GM19324 (cell line): ENCODE results near the gene GPC5.
"Not testable (repeated sequence)": the region's sequence is repeated elsewhere in the genome, so short reads cannot be mapped to it uniquely, and the experiment has no call there.

Experiments used
- ATAC-seq: cut with Tn5 transposase; IDR thresholded peaks from one replicate; pipeline ENCODE4 v1.9.1; 2021; ENCODE audit warnings: mild to moderate bottlenecking, moderate library complexity; ENCODE audit not compliant: unreplicated experiment, low FRiP score

GPC5 gene

GRCh38 chr13:92658293-92658692 is 1259.9 kb downstream of the GPC5 start:
- no peak for ATAC-seq

DNA sequence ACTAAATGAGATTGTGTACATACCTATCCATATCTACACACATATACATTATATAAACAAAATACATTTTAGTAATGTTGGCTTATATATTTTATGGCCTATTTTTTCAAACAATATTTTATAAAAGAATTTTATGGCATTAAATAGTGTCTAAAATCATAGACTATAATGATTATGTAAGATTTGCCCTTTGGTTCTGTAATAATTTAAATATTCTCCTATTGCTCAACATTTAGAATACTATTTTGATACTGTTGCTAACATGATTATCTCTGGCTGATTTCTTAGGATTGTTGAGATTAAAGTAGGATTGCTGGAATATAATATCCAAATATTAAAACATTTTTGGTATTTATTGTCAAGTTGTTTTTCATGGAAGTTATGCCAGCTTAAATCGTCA is 1263.0 kb downstream of the GPC5 start:
- no peak for ATAC-seq

GRCh38 chr13:92668157-92668556 is 1269.7 kb downstream of the GPC5 start:
- no peak for ATAC-seq

- ATAC-seq: no peak
These were observed 1271.7 kb downstream of the GPC5 start for GRCh38 chr13:92670096-92670495.

DNA sequence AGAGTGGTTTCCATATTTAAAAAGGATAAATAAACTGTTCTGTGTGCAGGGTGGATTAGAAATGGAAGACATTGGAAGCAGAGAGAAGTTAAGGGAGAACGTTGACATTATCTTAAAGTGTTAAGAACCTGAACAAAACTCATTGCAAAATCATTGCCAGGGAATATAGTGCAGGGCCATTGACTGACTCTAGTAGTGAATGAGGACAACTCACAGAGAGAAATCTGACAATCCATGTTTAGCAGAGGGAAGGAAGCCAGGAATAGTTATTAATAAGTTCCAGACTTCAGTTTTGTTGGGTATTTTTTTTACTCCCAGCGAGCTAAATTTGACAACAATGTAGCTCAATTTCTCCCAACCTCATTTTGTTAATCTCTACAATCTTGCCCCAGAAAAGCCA is 1273.4 kb downstream of the GPC5 start:
- no peak for ATAC-seq

DNA sequence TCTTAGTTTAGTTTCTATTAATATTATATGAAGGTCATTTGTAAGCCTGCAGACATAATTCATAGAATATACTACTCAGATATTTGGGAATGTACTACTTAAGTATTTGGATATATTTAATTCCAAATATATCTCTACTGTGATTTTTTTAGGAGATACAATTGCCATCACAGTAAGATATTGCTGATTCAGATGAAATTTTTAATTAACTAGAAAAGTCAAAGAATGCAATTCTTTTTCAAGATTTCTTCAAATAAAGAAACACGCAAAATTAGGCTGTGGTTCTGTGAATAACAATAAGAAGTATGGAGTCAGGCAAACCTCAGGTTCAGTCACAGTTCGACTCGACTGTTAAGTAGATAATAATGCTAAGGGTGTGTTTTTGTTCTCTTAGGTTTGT is 1277.8 kb downstream of the GPC5 start:
- no peak for ATAC-seq

DNA sequence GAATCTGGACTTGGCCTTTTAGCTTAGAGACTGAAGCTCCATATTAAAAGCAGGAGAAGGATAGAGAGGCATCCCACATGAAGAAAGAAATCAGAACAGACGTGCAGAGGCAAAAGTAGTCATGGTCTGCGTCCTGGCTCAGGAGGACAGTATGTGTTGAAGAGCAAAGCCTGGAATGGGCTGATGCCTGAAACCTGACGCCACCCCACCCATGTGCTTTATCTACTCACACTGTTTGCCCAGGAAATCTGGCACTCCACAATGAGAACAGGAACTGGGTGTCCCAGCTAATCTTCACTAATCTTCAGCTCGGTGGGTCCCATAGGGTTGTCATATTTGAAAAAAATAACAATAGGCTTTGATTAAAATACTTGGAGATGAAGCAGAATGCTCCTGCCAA is 1279.2 kb downstream of the GPC5 start:
- ATAC-seq: no peak

- ATAC-seq: no peak
These were observed 1281.2 kb downstream of the GPC5 start for GRCh38 chr13:92679602-92680001.

DNA sequence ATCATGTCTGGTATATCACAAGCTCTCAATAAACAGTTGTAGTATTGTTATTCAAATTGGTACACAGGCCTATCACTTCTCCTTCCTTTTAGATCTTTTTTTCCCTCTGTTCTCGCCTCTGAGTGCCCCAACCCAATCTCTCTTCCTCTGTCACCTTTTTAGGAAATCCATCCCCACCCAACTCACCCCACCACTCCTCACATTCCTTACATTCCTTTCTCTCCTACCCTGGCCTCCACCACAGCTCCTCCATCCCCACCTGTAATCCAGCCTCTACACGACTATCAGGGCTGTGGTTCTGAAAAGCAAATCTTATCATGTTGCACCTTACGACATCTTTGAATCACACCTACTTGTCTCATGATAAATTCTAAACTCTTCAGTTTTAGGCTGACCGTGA is 1282.8 kb downstream of the GPC5 start:
- ATAC-seq: no peak

- ATAC-seq: no peak
These were observed 1284.6 kb downstream of the GPC5 start for GRCh38 chr13:92682832-92683517.

GRCh38 chr13:92694047-92694446 is 1295.6 kb downstream of the GPC5 start:
- ATAC-seq: no peak

DNA sequence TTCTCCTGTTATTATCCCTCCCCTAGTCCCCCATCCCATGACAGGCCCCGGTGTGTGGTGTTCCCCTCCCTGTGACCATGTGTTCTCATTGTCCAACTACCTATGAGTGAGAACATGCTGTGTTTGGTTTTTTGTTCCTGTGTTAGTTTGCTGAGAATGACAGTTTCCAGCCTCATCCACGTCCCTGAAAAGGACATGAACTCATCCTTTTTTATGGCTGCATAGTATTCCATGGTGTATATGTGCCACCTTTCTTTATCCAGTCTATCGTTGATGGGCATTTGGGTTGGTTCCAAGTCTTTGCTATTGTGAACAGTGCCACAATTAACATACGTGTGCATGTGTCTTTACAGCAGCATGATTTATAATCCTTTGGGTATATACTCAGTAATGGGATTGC is 1297.4 kb downstream of the GPC5 start:
- not testable (repeated sequence) for ATAC-seq

- no peak for ATAC-seq
These were observed 1318.3 kb downstream of the GPC5 start for GRCh38 chr13:92716749-92717148.

DNA sequence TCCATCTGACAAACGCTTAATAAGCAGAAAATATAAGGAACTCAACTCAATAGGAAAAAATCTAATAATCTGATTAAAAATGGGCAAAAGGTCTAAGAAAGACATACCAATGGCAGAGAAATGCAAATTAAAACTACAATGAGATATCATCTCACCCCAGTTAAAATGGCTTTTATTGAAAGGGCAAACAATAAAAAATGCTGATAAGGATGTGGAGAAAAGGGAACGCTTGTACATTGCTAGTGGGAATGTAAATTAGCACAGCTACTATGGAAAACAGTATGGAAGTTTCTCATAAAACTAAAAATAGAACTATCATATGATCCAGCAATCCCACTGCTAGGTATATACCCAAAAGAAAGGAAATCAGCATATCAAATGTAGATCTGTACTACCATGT is 1319.4 kb downstream of the GPC5 start:
- ATAC-seq: no peak

GRCh38 chr13:92719868-92720267 is 1321.4 kb downstream of the GPC5 start:
- ATAC-seq: no peak

DNA sequence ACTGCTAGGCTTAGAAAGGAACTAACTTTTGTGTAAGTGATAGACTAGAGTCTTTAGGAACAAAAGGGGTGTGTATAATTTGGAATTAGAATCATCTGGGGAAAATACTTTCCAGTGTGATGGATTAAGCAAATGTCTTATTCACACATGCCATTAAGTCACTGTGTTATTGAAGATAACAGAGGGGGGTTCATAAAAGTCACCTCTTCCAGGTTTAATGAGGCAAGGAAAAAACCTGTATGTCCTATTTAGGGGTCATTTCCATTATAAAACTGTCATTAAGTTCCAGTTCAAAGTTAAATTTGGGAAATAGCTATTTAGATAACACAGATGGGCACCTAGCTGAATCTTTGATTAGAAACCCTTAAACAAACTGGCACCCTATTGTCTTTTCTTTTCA is 1323.2 kb downstream of the GPC5 start:
- no peak for ATAC-seq

DNA sequence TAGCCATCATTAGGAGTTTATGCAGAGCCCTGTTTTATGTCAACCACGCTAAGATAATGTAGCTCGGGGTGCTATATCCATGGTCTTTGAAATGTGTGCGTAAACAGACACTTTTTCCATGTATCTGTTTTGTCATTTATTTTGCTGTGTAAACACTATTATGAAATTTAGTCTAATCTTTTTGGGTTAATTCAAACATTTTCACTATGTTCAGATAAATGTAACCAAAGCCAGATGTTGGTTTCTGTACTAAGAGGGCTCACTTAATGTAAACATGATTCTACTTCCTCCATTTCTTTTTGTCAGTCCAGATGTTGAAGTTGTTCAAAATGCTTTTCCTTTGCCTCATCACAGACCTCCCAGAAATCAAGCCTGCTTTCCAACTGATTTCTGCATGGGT is 1328.7 kb downstream of the GPC5 start:
- no peak for ATAC-seq

DNA sequence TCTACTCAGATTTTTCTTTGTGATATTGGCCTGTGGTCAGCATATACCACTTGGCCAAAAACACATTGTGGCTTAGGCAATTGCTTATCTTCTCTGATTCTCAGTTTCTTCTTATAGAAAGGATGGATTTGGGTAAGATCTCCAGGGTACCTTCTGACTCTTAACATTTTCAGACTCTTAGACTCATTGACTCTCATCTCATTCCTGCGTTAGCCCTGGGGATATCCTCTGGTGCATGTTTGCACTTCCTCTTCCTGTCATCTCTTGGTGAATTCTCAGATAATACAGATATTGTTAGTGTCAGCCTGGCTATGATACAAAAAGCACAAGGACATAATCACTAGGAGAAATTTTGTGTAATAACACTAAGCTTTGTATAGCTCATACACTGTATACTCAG is 1335.6 kb downstream of the GPC5 start:
- ATAC-seq: no peak

DNA sequence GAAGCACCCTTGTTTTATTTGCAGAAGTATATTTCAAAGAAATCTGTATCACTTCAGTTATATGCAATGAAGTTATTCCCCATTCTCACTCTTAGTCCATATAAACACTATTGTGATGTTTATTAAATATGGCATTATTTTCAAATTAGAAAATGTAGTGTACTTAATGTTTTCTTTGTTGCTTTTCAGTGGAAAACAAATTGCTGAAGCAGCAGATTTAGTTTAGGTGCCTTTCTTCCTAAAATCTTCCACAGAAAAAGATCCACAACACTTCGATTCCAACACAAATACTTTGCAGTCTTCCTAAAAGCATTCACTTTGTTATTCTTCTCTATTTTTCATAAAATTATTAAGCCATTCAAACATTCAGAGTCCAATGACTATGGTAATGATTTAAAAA is 1336.1 kb downstream of the GPC5 start:
- ATAC-seq: no peak

DNA sequence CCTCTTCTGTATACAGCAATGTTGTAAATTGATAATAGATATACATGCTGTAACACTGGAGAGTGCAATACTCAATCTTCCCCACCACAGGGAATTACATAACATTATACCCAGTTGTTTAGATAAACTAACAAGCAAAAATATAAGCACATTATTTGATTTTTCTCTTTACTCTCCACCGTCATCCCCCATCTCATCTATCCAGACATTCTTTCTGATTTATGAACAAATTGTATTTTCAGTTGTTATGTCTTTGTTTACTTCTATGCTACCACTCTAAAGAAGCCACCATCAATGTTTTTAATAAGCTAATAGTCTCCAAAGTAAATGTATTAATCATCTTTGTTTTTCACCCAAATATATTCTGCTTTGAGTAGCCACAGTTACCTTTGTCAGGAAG is 1337.5 kb downstream of the GPC5 start:
- ATAC-seq: no peak

DNA sequence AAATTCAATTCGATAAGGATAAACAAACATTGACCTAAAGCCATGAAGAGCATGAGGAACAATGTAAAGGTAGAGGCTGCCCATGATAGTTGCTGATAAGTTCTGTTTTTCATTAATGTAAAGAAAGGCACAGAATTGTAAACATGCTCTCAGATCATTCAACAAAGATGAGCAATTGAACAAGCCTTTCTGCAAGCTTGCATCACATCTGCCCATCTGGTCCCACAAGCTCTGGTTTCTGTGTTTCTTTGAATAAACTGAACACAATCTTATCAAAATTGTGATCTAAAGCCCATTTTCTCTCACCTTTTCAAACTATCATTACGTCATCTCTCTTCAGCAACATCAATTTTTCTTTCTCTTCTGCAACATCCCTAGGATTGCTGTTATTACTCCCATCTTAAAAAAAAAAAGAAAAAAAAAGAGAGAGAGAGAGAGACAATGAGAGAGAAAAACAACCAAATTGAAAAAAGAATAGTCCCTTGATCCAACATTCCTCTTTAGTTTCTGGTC is 1340.9 kb downstream of the GPC5 start:
- no peak for ATAC-seq

DNA sequence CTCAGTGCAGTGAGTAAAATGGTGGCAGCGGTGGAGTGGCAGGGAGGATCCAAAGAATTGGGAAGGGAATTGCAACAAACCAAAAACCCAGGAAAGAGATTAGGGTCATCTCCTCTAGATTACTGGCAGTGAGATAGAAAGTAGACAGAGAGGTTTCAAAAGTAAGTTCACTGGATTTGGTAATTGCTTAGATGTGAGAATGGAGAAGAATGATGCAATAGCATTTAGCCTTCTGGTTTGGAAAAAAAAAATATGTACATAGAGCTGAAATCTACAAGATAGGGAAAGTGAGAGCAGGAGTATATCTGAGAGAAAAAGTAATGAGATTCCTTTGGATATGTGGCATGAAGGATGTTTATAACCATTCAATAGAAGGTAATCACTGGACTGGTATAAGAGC is 1345.6 kb downstream of the GPC5 start:
- no peak for ATAC-seq

- no peak for ATAC-seq
These were observed 1346.8 kb downstream of the GPC5 start for GRCh38 chr13:92745258-92745657.
